Measurements from ENCODE around the gene HINFP.
"Not testable (repeated sequence)": the region's sequence is repeated elsewhere in the genome, so short reads cannot be mapped to it uniquely, and the experiment has no call there.

HINFP gene

DNA sequence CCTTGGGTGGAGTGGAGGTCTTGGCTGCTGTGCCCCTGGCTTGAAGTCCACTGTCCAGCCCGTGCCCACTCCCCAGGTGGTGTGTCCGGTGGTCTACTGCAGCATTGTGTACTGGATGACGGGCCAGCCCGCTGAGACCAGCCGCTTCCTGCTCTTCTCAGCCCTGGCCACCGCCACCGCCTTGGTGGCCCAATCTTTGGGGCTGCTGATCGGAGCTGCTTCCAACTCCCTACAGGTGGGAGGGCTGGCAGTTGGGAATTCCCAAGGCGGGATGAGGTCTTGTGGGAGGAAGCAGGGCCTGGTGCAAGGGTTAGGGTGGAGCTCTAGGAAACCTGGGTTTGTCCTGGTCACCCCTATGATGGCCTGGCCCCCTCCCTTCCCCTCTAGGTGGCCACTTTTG is 38.8 kb downstream of the HINFP start:
- in situ Hi-C loops (cut with HindIII; ENCODE audit: low sequenced_read_pairs): no loop called here
- TF ChIP-seq, protein P1, sequence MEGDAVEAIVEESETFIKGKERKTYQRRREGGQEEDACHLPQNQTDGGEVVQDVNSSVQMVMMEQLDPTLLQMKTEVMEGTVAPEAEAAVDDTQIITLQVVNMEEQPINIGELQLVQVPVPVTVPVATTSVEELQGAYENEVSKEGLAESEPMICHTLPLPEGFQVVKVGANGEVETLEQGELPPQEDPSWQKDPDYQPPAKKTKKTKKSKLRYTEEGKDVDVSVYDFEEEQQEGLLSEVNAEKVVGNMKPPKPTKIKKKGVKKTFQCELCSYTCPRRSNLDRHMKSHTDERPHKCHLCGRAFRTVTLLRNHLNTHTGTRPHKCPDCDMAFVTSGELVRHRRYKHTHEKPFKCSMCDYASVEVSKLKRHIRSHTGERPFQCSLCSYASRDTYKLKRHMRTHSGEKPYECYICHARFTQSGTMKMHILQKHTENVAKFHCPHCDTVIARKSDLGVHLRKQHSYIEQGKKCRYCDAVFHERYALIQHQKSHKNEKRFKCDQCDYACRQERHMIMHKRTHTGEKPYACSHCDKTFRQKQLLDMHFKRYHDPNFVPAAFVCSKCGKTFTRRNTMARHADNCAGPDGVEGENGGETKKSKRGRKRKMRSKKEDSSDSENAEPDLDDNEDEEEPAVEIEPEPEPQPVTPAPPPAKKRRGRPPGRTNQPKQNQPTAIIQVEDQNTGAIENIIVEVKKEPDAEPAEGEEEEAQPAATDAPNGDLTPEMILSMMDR (IDR thresholded peaks at IDR 0.05; ENCODE audit: low read depth, low read length, missing control alignments): no peak
- no peak overlapping the region for H3K4me3 ChIP-seq (ENCODE audit: low read depth, low read length)
- DNase-seq (ENCODE audit: low read depth): no peak

GRCh38 chr11:119161871-119162270 is 40.5 kb downstream of the HINFP start:
- H3K4me3 ChIP-seq (ENCODE audit: low read depth, low read length): no peak overlapping the region
- DNase-seq (ENCODE audit: low read depth): no peak
- in situ Hi-C loops (cut with HindIII; ENCODE audit: low sequenced_read_pairs): no loop called here
- TF ChIP-seq, protein P1 (IDR thresholded peaks at IDR 0.05; ENCODE audit: low read depth, low read length, missing control alignments): no peak

GRCh38 chr11:119166368-119167076 is 45.1 kb downstream of the HINFP start:
- in situ Hi-C loops (cut with HindIII; ENCODE audit: low sequenced_read_pairs): no loop called here
- no peak for DNase-seq (ENCODE audit: low read depth)
- no peak overlapping the region for H3K4me3 ChIP-seq (ENCODE audit: low read depth, low read length)
- TF ChIP-seq, protein P1 (IDR thresholded peaks at IDR 0.05; ENCODE audit: low read depth, low read length, missing control alignments): no peak

DNA sequence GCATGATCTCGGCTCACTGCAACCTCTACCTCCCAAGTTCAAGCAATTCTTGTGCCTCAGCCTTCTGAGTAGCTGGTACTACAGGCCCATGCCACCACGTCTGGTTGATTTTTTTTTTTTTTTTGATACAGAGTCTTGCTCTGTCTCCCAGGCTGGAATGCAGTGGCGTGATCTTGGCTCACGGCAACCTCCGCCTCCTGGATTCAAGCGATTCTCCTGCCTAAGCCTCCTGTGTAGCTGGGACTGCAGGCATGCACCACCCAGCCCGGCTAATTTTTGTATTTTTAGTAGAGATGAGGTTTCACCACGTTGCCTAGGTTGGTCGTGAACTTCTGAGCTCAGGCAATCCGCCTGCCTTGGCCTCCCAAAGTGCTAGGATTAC is 45.7 kb downstream of the HINFP start:
- DNase-seq (ENCODE audit: low read depth); in situ Hi-C loops (cut with HindIII; ENCODE audit: low sequenced_read_pairs); H3K4me3 ChIP-seq (ENCODE audit: low read depth, low read length): not testable (repeated sequence)

DNA sequence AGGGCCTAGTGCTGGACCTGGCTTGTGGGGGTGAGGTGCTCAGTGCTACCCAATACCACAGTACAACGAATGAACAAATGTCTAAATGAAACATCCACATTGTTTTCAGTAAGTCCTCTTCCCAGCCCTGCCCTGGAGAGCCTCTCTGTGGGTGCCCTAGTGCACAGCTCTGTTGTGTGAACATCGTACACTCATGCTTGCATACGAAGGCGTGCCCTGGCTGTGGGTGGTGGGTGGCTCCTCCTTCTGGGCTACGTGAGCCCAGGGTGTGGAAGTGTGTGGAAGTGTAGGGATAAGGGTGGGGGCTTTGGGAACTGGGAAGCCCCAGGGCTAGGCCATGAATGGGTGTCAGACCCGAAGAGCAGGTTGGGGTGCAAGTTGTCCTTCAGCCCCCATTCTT is 46.6 kb downstream of the HINFP start:
- DNase-seq (ENCODE audit: low read depth): no peak
- TF ChIP-seq, protein P1 (IDR thresholded peaks at IDR 0.05; ENCODE audit: low read depth, low read length, missing control alignments): no peak
- H3K4me3 ChIP-seq (ENCODE audit: low read depth, low read length): no peak overlapping the region
- in situ Hi-C loops (cut with HindIII; ENCODE audit: low sequenced_read_pairs): no loop called here

- peak within 1 kb of the TSS; percentile 54 for H3K4me3 ChIP-seq (ENCODE audit: low read depth, low read length)
- peak; percentile 40 for DNase-seq (ENCODE audit: low read depth)
- in situ Hi-C loops (cut with HindIII; ENCODE audit: low sequenced_read_pairs): no loop called here
- TF ChIP-seq, protein P1 (IDR thresholded peaks at IDR 0.05; ENCODE audit: low read depth, low read length, missing control alignments): peak; percentile 82
Observed at GRCh38 chr11:119168471-119169281, 47.3 kb downstream of the HINFP start, which contains the start of gene NLRX1. Gene NLRX1 (plus strand): TSS chr11:119168725. CDS start chr11:119171404, 2,679 bp downstream.

DNA sequence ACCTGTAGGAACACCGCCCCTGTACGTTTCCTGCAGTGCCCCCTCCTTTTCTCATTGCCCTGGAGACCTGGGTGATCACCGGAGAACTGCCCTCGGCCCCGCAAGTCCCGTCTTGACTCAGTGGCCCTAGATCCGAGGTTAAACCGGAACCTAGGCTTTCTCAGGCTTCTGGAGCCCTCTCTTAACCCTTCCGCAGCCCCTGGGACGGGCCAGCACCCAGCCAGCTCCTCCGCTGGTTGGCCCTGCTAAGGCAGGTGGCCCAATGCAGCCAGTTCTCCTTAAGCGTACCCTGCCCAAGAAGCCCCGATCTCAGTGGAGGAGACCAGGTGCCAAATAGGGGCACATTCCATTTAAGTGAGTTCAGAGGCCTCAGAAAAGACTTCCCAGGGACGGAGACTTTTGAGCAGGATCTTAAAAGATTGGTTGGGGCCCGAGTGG is 47.9 kb downstream of the HINFP start:
- no peak for DNase-seq (ENCODE audit: low read depth)
- TF ChIP-seq, protein P1 (IDR thresholded peaks at IDR 0.05; ENCODE audit: low read depth, low read length, missing control alignments): no peak
- H3K4me3 ChIP-seq (ENCODE audit: low read depth, low read length): peak overlapping the region; percentile 54
- in situ Hi-C loops (cut with HindIII; ENCODE audit: low sequenced_read_pairs): no loop called here
